SU-DHL-6 (cell line): Measurements from ENCODE around the gene HNRNPM.

Source experiments
- CTCF ChIP-seq: fragments of 200-600 bp; sonication (generic); IDR thresholded peaks from one replicate; pipeline ENCODE4 v1.5.1; 2017; ENCODE audit warnings: antibody characterized with exemption, mild to moderate bottlenecking, low read length, moderate library complexity; ENCODE audit not compliant: insufficient read depth, poor library complexity, severe bottlenecking
- EZH2phosphoT487 ChIP-seq: fragments of 200-600 bp; sonication (generic), shearing (Covaris generic); conservative IDR thresholded peaks from 2 replicates; pipeline ENCODE4 v1.6.1; 2018; ENCODE audit warnings: mild to moderate bottlenecking, antibody characterized with exemption, low read length, moderate library complexity, mixed read lengths

- TF ChIP-seq CTCF (peak; percentile 77), EZH2phosphoT487 (no peak)
Observed at GRCh38 chr19:8505680-8506401, 61.1 kb downstream of the HNRNPM start.
